WTC11 (cell line): ENCODE measurements around the gene CDC73. TPM values are rescaled to one million over a fixed set of nuclear protein-coding genes. Genes with fewer than 3 reads are reported as not detected.

Source experiments
- ATAC-seq: fragments of 200-7000 bp; cut with Tn5 transposase; 2 replicates; pipeline ENCODE4 v1.10.0; 2021; ENCODE audit warnings: mild to moderate bottlenecking, moderate library complexity
- CTCF ChIA-PET: fragments of 300-600 bp; sonication (Branson Sonifier 250); formaldehyde crosslinking; loops from one replicate; lab custom pipeline; 2021; ENCODE audit warnings: antibody characterized with exemption; lab: Charles Lee
- POLR2A ChIA-PET: fragments of 350-600 bp; sonication (Branson Sonifier 250); formaldehyde crosslinking; loops from one replicate; lab custom pipeline; 2021; ENCODE audit warnings: antibody characterized with exemption; lab: Charles Lee
- DNase-seq: peaks from one replicate; pipeline ENCODE4 v3.0.0; 2021; ENCODE audit warnings: low spot score
- H3K27ac Mint-ChIP-seq: 2 replicates; pipeline ENCODE4 v1.8.0; 2021; ENCODE audit warnings: mixed read lengths
- H3K27me3 Mint-ChIP-seq: 2 replicates; pipeline ENCODE4 v1.8.0; 2021; ENCODE audit warnings: low read depth, mild to moderate bottlenecking, moderate library complexity, mixed read lengths
- H3K36me3 Mint-ChIP-seq: 2 replicates; pipeline ENCODE4 v1.8.0; 2021; ENCODE audit warnings: mixed read lengths
- H3K4me1 Mint-ChIP-seq: 2 replicates; pipeline ENCODE4 v1.8.0; 2022; ENCODE audit warnings: mixed read lengths
- H3K4me3 Mint-ChIP-seq: 2 replicates; pipeline ENCODE4 v1.8.0; 2021; ENCODE audit warnings: mild to moderate bottlenecking, moderate library complexity, mixed read lengths
- H3K9me3 Mint-ChIP-seq: 2 replicates; pipeline ENCODE4 v1.8.0; 2021; ENCODE audit warnings: mixed read lengths
- AFF4 ChIP-seq: sonication (generic); formaldehyde crosslinking; IDR thresholded peaks from 2 replicates; pipeline ENCODE4 v1.8.1; 2023; ENCODE audit warnings: mild to moderate bottlenecking, missing genetic modification reagents, borderline replicate concordance
- ETV6 ChIP-seq: sonication (generic); formaldehyde crosslinking; IDR thresholded peaks from 2 replicates; pipeline ENCODE4 v1.8.1; 2022; ENCODE audit warnings: mild to moderate bottlenecking, missing genetic modification reagents
- FOXK1 ChIP-seq: sonication (generic); formaldehyde crosslinking; IDR thresholded peaks from 2 replicates; pipeline ENCODE4 v1.8.0; 2022; ENCODE audit warnings: mild to moderate bottlenecking, moderate library complexity, missing genetic modification reagents
- FOXP1 ChIP-seq: sonication (generic); formaldehyde crosslinking; IDR thresholded peaks from 2 replicates; pipeline ENCODE4 v1.8.0; 2022; ENCODE audit warnings: missing genetic modification reagents, mild to moderate bottlenecking, moderate library complexity, borderline replicate concordance
- HMGA2 ChIP-seq: fragments of 250-450 bp; sonication (Bioruptor Pico); IDR thresholded peaks from 2 replicates; pipeline ENCODE4 v1.4.0; 2021; ENCODE audit warnings: mild to moderate bottlenecking, moderate library complexity
- IRF2 ChIP-seq: sonication (generic); formaldehyde crosslinking; IDR thresholded peaks from 2 replicates; pipeline ENCODE4 v1.8.0; 2022; ENCODE audit warnings: low read depth, missing genetic modification reagents, borderline replicate concordance
- MXD4 ChIP-seq: fragments of 250-450 bp; sonication (Bioruptor Pico); IDR thresholded peaks from 2 replicates; pipeline ENCODE4 v1.8.0; 2021; ENCODE audit warnings: mild to moderate bottlenecking, moderate library complexity, borderline replicate concordance
- PRDM15 ChIP-seq: sonication (generic); formaldehyde crosslinking; IDR thresholded peaks from 2 replicates; pipeline ENCODE4 v1.8.0; 2022; ENCODE audit warnings: missing genetic modification reagents
- STAT6 ChIP-seq: sonication (generic); formaldehyde crosslinking; conservative IDR thresholded peaks from 2 replicates; pipeline ENCODE4 v1.8.1; 2023; ENCODE audit warnings: mild to moderate bottlenecking, low read depth, missing genetic modification reagents, moderate library complexity
- TCF7 ChIP-seq: sonication (generic); formaldehyde crosslinking; IDR thresholded peaks from 2 replicates; pipeline ENCODE4 v1.8.0; 2022; ENCODE audit warnings: mild to moderate bottlenecking, low read depth, missing genetic modification reagents, moderate library complexity
- USF2 ChIP-seq: sonication (generic); formaldehyde crosslinking; IDR thresholded peaks from 2 replicates; pipeline ENCODE4 v1.8.1; 2023; ENCODE audit warnings: mild to moderate bottlenecking, missing genetic modification reagents, moderate library complexity
- ZBTB21 ChIP-seq: sonication (generic); formaldehyde crosslinking; IDR thresholded peaks from 2 replicates; pipeline ENCODE4 v1.8.1; 2023; ENCODE audit warnings: mild to moderate bottlenecking, missing genetic modification reagents, borderline replicate concordance
- ZMAT4 ChIP-seq: fragments of 250-450 bp; sonication (Bioruptor Pico); IDR thresholded peaks from 2 replicates; pipeline ENCODE4 v1.9.0; 2021; ENCODE audit warnings: mild to moderate bottlenecking
- ZNF138 ChIP-seq: sonication (generic); formaldehyde crosslinking; conservative IDR thresholded peaks from 2 replicates; pipeline ENCODE4 v1.8.1; 2022; ENCODE audit warnings: mild to moderate bottlenecking, moderate library complexity, missing genetic modification reagents
- ZNF317 ChIP-seq: sonication (generic); formaldehyde crosslinking; IDR thresholded peaks from 2 replicates; pipeline ENCODE4 v1.8.1; 2023; ENCODE audit warnings: low read depth, mild to moderate bottlenecking, moderate library complexity, missing genetic modification reagents, borderline replicate concordance
- ZNF396 ChIP-seq: fragments of 250-450 bp; sonication (Bioruptor Pico); IDR thresholded peaks from 2 replicates; pipeline ENCODE4 v1.8.0; 2021; ENCODE audit warnings: mild to moderate bottlenecking, moderate library complexity, borderline replicate concordance
- ZNF425 ChIP-seq: fragments of 250-450 bp; sonication (Bioruptor Pico); conservative IDR thresholded peaks from 2 replicates; pipeline ENCODE4 v1.9.0; 2021; ENCODE audit warnings: mild to moderate bottlenecking
- total RNA-seq: library from RNA; stranded (reverse); gene quantifications from 3 replicates; pipeline ENCODE4 v1.2.3, GENCODE V29; 2021

Gene CDC73
- total RNA-seq, 1 experiment from 2014 or later: 57.1 TPM

- ATAC-seq (no peak), DNase-seq (no peak)
- no peak for TF ChIP-seq FOXK1 (CRISPR knock-in tag)
- TF ChIP-seq AFF4 (CRISPR knock-in tag): no peak
- no peak for TF ChIP-seq ZNF425
- no peak for TF ChIP-seq FOXP1 (CRISPR knock-in tag)
- no peak for TF ChIP-seq ZNF138
- TF ChIP-seq MXD4 (CRISPR knock-in tag): no peak
- no peak for TF ChIP-seq PRDM15 (CRISPR knock-in tag)
- no peak for TF ChIP-seq STAT6 (CRISPR knock-in tag)
- no peak for TF ChIP-seq ZBTB21
- TF ChIP-seq ZMAT4 (CRISPR knock-in tag): no peak
- no peak for TF ChIP-seq HMGA2 (CRISPR knock-in tag)
- TF ChIP-seq ZNF317 (CRISPR knock-in tag): no peak
- no peak for TF ChIP-seq ZNF396 (CRISPR knock-in tag)
- no peak for TF ChIP-seq TCF7 (CRISPR knock-in tag)
- TF ChIP-seq IRF2 (CRISPR knock-in tag): no peak
- TF ChIP-seq USF2 (CRISPR knock-in tag): no peak
- no peak for TF ChIP-seq ETV6 (CRISPR knock-in tag)
- peaks cover 11% of the 10 kb centered on the region for H3K9me3 Mint-ChIP-seq
- POLR2A ChIA-PET: no interaction called here
- CTCF ChIA-PET: no interaction called here
- H3K36me3 Mint-ChIP-seq: peaks cover 51% of the 10 kb centered on the region
- no peaks in the 10 kb centered on the region for H3K27me3 Mint-ChIP-seq
- no peak overlapping the region for H3K27ac Mint-ChIP-seq
- peaks cover 5% of the 10 kb centered on the region; the same call in 1 of the 2 replicates for H3K4me1 Mint-ChIP-seq
- H3K4me3 Mint-ChIP-seq: no peak overlapping the region
These were observed 42.6 kb upstream of the CDC73 start for GRCh38 chr1:193079187-193079586.
